Left lobe of liver (tissue), 2 donors: ENCODE measurements around the gene LAMTOR3. TPM values are rescaled to one million over a fixed set of nuclear protein-coding genes. Genes with fewer than 3 reads are reported as not detected.
A peak's percentile ranks its signal among the peaks of the same experiment; 100 is the strongest.

Experiments
- ATAC-seq: fragments of 200-7000 bp; cut with Tn5 transposase; one replicate; pipeline ENCODE4 v1.9.1; 2020; ENCODE audit warnings: mild to moderate bottlenecking, moderate library complexity
- DNase-seq: peaks from one replicate; pipeline ENCODE4 v3.0.0-alpha.2; 2020; ENCODE audit warnings: low spot score
- total RNA-seq: library from RNA; stranded (reverse); gene quantifications from one replicate; pipeline ENCODE4 v1.2.1, GENCODE V29; 2021
- donor health status: DM: no; HTN: no; CAD: no; lungs with moderate emphysema.
- donor health status: DM: no; HTN: yes; CAD: no.

LAMTOR3 gene
- total RNA-seq, 1 donor from 2014 or later, result 12.3 TPM

DNA sequence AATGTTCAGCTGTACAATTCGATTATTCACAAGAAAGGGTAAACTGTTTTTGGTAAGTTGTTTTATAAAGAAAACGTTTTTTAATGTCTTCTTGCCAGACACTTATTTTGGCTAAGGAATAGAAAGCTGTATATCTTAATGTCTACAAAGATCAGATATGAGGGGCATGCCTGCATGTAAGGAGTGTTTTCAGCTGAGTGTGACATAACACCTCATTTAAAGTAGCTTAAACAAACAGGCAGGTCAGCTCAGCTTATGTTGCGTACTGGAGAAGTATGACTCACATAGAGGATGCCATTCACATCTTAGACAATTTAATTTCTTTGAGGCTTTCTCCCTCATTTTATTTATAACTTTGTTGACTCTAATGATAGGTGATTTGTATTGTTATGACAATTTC, 30.4 kb downstream of the LAMTOR3 start:
- ATAC-seq (no peak), DNase-seq (no peak)

DNA sequence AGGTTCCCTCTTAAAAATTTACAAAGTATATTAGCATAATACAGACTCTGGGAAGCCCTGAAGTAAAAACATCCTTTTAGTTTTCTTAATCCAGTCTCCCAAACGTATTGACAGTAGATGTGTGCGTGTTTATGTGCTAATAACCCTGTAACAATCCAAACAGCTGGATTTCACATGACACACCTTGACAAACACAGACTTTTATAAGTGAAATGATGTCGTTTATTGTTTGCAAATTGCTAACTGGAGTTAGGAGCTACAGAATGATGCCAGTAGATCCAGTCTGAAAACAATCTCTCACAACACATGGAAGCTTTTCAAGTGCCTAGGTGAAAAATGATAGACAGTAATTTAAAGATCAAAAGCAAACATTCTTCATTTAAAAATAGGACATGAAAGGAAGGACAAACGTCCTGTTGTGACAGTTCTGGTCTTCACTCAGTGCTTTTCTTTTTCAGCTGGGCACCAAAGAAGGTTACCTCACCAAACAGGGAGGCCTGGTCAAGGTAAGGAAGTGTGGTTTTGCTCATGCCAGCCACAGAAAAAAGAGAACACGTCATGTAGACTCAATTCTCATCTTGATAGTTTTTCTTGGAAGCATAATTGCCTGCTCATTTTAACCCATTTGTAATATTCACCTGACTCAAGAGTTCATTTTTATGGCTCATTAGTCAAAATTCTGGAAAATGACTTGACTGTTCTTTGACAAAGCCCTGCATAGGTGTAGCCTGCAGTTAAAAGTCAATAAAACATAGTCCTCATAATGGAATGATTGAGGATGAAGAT, 32.9 kb downstream of the LAMTOR3 start:
- DNase-seq (no peak), ATAC-seq (no peak)

- DNase-seq, result no peak
- no peak for ATAC-seq
Measured at GRCh38 chr4:99860521-99860920, 33.7 kb downstream of the LAMTOR3 start.

DNA sequence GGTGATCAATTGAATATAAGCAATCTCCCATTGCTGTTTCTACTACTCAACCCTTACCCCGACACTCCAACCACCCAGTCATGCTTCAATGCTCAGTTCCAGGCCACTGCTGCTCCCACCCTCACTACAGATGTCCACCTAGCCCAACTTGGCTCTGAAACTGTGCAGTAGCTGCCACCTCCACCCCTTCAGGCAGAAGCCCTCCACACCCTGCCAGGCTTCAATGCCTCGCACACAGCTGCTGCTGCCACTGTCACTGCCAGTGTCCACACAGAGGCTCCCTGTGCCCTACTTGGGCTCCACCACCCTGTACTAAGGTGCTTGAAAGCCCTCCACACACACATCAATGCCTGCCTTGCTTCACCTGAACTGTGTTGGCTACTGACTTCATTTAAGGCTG, 34.6 kb downstream of the LAMTOR3 start:
- DNase-seq (no peak), ATAC-seq (no peak)

GRCh38 chr4:99857307-99857706, 36.9 kb downstream of the LAMTOR3 start:
- DNase-seq (no peak), ATAC-seq (no peak)

GRCh38 chr4:99856166-99856565, 38.1 kb downstream of the LAMTOR3 start:
- peak; percentile 32 for ATAC-seq
- DNase-seq, result no peak

GRCh38 chr4:99855678-99856077, 38.5 kb downstream of the LAMTOR3 start:
- ATAC-seq, result peak; percentile 26
- DNase-seq, result no peak

DNA sequence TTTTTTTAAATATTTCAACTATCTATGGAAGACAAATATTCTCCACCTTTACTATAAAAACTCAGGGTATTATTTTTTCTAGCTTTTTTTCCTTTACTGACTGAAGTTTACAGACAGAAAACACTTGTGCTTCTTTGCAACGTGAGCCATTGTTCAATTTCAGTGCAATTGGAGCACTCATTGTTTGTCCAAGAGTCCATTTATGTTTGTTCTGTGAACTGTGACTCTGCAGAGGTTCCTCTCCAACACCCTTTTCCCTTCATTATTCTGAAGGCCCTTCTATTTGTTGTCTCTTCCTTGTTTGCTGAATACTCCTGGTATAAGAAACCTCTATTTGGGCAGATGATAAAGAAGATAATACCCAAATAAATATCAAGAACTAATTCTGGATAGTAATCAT, 40.2 kb downstream of the LAMTOR3 start:
- ATAC-seq, result no peak
- DNase-seq, result no peak

DNA sequence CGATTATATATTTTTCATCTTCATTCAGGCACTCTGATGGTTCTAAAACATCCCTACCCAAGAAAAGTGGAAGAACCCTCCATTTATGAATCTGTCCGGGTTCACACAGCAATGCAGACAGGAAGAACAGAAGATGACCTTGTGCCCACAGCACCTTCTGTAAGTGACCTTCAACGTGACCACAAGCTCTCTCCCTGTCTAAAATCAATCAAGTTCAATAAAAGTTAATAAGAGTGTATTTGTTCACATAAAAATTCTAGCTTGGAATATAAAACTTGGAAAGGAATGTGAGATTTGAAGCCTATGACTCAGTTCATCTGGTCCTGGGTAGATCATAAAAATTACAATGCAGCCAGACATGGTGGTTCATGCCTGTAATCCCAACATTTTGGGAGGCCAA, 41.0 kb downstream of the LAMTOR3 start:
- no peak for ATAC-seq
- no peak for DNase-seq

- no peak for ATAC-seq
Measured at GRCh38 chr4:99852199-99852749, 42.0 kb downstream of the LAMTOR3 start.

DNA sequence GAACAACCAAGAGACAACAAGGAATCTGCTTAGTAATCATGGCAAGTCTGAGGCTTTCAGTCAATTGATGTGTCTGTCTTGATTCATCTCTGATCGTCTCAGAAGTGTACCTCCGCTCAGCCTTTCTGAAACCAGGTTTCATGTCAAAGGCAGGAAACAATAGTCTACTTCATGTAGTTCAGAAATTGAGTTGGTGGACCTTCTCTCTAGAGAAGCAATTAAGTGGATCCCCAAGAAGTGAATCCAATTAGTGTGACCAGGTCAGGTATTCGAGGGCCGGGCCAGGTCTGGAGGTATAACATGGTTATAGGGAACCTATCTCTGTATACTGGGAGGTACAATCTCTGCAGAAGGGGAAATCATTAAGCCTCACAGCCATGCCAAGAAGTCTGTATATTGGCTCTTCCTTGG, 45.6 kb downstream of the LAMTOR3 start:
- ATAC-seq, result no peak

More at GRCh38 chr4:99852199-99852749, 42.0 kb downstream of the LAMTOR3 start:
- no peak for DNase-seq

DNA sequence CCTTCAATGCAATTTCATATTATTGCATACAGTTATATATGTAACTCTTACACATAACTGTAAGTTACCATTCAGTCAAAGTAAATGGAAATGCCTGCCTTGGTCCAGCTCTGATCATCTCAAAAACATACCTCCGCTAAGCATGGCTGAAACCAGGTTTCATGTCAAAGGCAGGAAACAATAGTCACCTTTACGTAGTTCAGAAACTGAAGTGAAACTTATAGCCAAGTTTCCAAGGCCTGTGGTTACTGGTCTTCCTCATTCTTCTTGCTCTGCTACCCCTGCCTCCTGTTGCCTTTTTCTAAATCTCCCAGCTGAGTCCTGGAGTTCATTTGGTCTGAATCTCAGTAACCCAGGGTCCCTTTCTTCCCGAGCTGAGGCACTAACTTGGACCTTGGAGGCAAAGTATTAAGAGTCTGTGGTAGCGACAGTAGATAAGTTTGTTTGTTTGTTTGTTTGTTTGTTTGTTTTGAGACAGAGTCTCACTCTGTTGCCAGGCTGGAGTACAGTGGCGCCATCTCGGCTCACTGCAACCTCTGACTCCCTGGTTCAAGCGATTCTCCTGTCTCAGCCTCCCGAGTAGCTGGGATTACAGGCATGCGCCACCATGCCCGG, 46.8 kb downstream of the LAMTOR3 start:
- ATAC-seq (no peak), DNase-seq (no peak)

More for the DNA sequence above, 45.6 kb downstream of the LAMTOR3 start:
- no peak for DNase-seq

GRCh38 chr4:99846891-99847290, 47.3 kb downstream of the LAMTOR3 start:
- DNase-seq, result no peak
- no peak for ATAC-seq

- DNase-seq (no peak), ATAC-seq (no peak)
Measured at GRCh38 chr4:99845708-99846469, 48.3 kb downstream of the LAMTOR3 start.

DNA sequence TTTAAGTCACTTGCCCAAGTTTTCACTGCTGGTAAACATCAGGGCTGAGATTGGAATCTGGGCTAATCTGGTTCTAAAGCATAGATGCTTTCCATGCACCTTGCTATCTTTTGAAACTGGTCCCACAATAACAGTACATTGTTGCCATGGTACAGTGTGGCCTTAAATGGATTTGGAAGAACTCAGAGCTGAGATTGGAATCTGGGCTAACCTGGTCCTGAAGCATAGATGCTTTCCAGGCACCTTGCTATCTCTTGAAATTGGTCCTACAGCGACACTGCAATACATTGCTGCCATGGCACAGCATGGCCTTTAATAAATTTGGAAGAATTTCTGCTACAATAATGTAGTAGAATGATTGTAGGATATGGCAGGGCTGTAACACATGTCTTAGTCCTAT, 49.0 kb downstream of the LAMTOR3 start:
- ATAC-seq, result no peak
- DNase-seq, result no peak

DNA sequence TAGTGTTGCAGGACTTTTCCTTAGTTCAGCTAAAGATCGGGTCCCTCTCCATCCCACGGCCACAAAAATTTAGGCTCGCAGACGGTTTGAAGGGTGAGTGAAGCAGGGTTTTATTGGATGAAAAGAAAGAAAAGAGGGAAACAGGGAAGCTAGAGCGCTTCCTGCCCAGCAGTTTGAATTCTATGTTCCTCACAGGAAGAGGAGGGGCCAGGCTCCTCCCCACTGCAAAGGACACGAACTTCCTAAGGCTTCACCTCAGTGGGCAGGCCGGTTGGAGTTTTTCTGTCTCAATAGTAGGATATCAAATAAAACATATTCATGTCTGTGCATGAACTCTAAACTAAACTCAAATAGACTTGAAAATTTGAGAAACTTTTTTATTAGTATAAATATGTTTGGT, 50.2 kb downstream of the LAMTOR3 start:
- ATAC-seq, result no peak
- DNase-seq, result no peak

DNA sequence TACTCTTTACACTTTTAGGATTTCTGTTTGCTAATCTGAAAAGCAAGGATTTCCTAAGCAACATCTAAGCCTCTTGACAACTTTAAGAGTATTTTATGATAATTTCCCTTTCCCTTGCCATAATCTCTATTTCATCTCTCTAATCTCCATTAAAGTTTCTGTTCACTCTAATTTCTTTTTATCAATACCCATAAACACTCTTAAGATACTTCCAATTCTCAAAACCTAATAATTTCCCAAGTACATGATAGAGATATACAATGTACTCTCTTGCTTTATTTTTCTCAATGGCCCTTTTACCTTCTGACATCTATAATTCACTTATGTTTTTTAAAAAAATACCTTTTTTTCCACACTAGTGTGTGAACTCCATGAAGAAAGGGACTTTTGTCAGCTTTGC, 50.8 kb downstream of the LAMTOR3 start:
- no peak for ATAC-seq
- DNase-seq, result no peak

GRCh38 chr4:99841129-99841528, 53.1 kb downstream of the LAMTOR3 start:
- ATAC-seq (no peak), DNase-seq (no peak)

DNA sequence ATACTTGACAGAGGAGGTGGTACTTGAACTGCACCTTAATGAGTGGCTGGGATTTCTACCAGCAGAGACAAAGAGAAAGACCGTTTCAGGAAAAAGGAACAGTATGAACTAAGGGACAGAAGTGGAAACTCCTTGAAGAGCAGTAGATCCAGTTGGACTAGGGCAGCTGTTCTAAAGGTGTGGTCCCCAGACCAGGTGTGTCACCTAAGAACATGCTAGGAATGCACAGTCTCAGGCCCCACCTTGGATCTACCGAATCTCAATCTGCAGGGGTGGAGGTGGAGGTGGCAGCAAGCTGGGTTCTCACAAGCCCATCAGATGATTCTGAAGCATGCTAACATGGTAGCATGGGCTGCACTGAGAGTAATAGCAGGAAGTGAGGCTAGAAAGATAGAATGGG, 55.3 kb downstream of the LAMTOR3 start:
- no peak for ATAC-seq

DNA sequence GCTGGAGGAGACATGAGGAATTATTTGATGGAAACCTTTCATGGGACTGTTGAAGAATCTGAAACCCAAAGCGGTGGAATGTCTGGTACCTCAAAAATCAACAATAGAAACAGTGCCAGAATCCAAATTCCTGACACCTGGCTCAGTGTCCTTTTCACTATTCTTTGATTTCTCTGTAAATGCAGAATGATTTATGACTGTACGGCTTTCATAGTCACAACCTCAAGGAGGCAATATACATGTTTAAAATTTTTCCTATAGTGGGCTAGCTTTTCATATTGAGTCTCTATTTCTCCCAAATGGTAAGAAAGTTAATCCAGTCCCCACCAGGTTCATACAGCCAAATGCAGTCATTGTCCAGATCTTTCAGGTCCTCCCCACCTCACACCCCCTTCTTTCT, 58.3 kb downstream of the LAMTOR3 start:
- no peak for ATAC-seq
- no peak for DNase-seq

More for the DNA sequence above, 55.3 kb downstream of the LAMTOR3 start:
- no peak for DNase-seq

- ATAC-seq (no peak), DNase-seq (no peak)
Measured at GRCh38 chr4:99834569-99834968, 59.7 kb downstream of the LAMTOR3 start.

- no peak for DNase-seq
- no peak for ATAC-seq
Measured at GRCh38 chr4:99833756-99834155, 60.5 kb downstream of the LAMTOR3 start.
